ENCODE results near the gene CHRNB1.

The CHRNB1 gene, protein sequence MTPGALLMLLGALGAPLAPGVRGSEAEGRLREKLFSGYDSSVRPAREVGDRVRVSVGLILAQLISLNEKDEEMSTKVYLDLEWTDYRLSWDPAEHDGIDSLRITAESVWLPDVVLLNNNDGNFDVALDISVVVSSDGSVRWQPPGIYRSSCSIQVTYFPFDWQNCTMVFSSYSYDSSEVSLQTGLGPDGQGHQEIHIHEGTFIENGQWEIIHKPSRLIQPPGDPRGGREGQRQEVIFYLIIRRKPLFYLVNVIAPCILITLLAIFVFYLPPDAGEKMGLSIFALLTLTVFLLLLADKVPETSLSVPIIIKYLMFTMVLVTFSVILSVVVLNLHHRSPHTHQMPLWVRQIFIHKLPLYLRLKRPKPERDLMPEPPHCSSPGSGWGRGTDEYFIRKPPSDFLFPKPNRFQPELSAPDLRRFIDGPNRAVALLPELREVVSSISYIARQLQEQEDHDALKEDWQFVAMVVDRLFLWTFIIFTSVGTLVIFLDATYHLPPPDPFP

DNA sequence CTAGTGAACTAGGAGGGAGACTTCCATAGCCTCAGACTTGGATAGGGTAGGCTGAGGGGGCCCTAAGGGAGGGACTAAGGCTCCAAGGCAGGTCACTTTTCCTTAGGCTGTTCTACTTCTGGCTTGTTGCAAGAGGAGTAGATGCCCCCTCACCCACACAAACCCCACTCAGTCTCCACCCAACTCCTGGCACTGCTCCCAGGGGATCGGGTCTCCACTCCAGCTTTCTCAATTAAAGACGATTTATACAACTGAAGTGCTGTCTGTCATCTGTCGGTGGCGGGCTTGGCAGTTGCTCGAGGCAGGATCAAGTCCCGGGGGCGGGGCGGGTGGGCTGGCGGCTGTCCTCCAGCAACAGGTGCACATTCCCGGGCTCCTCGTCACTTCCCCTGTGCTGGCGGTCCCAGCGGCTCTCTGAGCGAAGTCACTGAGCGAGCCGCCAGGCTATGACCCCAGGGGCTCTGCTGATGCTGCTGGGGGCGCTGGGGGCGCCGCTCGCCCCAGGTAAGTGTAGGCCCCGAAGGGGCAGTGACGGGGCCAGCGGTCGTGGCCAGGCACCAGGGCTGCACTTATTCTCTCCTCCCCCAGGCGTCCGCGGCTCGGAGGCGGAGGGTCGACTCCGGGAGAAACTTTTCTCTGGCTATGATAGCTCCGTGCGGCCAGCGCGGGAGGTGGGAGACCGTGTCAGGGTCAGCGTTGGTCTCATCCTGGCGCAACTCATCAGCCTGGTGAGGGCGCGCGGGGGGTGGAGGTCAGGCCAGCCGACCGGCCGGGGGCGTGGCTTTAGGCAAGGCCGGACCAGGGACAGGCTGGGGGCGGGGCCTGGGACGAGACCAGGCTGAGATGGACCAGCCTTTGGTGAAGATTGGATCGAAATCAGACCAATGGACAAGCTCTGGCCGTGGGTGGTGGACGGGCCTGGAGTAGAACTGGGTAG lies at the start of gene CHRNB1:
CHRNB1 (plus strand) TSS at position 380 of the 937 bp plus-strand sequence; CDS start at position 447, 67 bp downstream.
- peak; percentile 29 for DNase-seq

DNA sequence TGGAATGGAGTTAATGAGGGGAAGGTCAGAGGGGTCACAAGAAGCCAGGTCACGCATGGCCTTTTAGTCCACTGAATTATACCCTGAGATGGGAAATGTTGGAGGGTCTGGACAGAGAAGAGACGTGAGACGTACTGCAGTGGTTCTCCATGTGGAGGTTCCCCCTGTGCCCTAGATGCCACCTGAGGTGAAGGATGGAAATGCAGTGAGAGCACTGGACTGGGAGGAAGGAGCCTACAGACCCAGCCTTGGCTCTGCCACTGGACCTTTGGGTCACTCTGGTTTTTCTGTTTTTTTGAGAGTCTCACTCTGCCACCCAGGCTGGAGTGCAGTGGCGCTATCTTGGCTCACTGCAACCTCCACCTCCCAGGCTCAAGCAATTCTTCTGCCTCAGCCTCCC lies 48.7 kb upstream of the CHRNB1 start:
- no peak for DNase-seq

DNA sequence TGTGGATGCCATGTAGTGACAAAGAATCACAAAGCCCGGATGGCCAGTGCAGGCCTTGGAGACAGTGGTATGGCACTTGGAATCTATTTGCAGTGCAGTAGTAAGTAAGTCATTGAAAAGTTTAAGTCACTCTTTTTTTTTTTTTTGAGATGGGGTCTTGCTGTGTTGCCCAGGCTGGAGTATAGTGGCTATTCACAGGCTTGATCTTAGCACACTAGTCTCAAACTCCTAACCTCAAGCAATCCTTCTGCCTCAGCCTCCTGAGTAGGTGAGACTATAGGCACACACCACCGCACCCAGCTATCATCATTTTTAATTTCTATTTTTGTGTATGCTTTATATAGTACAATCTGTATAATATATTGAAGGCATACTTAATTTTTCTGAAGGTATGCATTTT lies 46.2 kb upstream of the CHRNB1 start:
- DNase-seq: no peak

DNA sequence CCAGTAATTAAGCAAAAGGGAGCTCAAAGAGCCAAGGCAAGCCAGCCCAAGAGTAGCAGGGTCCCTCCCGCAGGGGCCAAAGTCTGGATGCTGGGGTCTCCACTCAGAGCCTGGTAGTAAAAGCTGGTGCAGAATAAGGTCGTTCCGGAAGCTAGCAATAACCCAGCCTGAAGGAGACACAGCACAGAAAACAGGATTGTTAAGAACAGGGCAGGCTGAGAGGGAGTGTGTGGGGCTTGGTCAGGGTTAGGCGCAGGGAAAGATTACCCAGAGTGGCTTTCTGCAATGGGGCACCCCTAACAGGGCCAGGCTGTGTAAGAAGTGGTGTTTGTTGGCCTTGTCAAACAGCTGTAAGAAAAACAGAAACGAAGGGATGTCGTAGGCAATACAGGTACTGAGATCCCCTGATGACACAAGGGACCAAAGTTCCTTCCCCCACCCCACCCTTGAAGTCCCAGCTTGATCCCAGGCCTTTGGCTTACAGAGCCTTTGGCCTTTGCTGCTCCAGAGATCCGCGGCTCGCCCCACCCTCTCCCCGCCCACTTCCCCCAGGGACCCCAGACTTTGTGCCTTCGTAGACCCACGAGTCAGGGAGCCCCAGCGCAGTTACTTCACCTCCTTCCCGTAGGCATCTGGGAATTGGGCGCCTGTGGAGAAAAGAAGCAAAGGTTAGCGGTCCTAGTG lies 41.7 kb upstream of the CHRNB1 start:
- DNase-seq: no peak

DNA sequence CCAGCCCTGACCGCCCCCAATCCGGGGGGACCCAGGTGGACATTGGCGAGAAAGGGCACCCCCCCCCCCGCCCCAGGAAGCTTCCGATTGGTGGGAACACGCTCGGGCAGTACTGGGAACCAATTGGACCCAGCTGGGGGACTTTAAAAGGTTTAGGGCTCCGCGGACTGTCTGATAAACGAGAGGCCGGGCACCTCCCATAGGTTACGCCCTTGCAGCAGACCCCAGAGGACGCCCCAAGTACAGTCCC lies 41.2 kb upstream of the CHRNB1 start:
- DNase-seq: peak; percentile 63

DNA sequence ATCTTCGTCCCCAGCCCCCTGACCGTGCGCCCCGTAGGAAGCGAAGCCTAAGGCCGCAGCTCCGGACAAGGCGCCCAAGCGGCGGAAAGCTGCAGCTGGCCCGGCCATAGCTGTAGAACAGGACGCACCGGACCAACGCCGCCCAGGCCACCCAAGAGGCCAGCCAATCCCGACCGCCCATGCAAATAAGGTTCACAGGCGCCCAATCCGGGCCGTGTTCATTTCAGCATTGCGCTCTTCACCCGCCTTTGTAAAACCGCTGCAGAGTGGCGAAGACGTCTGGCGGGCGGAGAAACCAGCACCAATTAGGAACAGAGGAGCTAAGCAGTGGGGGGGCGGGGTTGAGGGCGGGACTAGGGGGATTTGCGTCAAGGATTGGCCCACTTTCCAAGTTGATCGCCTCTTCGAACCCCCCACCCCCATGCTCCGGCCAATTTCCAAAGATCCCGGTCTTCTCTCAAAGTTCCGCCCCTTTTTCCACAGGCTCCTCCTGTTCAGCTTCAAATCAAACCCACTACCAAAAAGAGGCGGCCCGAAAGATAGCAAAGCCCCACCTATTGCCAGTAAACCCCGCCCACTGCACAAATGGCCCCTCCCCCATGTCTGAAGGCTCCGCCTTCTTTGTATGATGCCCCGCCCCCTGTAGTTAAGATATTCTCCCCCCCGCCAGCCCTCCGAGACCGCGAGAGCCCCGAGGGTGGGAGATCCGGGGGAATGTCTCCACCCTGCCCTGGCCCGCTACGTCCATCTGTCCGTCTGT lies 40.7 kb upstream of the CHRNB1 start, which contains the start of gene TMEM256:
TMEM256 (minus strand) TSS at position 121 of the 760 bp plus-strand sequence; CDS start at position 108, 13 bp downstream.
- DNase-seq: peak; percentile 99

DNA sequence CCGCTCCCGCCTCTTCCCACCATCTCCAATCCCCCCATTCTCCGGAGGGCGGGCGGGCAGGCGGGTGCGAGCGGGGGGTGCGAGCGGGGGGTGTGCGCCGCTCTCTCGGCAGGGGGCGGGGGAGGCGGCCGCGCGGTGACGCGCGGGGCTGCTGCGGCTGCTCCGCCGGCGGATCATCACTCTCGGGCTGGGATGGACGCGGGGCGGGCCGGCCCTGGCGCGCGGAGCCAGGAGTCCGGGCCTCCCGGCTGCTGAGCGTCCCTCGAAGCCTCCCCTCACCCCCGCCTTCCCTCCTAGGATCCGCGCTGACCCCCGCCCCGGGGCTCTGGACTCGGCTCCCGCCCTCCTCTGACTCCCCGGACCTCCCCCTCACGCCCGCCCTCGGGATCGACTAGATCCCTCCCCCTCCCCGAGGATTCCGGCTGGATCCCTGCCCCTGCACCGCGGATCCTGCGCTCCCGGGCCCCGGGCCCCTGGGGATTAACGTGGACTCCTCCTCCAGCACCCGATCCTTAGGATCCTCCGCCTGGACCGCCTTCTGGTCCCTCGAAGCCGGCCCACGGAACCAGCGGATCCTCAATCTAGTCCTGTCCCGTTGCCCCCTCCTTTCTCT lies 40.0 kb upstream of the CHRNB1 start:
- peak; percentile 32 for DNase-seq

DNA sequence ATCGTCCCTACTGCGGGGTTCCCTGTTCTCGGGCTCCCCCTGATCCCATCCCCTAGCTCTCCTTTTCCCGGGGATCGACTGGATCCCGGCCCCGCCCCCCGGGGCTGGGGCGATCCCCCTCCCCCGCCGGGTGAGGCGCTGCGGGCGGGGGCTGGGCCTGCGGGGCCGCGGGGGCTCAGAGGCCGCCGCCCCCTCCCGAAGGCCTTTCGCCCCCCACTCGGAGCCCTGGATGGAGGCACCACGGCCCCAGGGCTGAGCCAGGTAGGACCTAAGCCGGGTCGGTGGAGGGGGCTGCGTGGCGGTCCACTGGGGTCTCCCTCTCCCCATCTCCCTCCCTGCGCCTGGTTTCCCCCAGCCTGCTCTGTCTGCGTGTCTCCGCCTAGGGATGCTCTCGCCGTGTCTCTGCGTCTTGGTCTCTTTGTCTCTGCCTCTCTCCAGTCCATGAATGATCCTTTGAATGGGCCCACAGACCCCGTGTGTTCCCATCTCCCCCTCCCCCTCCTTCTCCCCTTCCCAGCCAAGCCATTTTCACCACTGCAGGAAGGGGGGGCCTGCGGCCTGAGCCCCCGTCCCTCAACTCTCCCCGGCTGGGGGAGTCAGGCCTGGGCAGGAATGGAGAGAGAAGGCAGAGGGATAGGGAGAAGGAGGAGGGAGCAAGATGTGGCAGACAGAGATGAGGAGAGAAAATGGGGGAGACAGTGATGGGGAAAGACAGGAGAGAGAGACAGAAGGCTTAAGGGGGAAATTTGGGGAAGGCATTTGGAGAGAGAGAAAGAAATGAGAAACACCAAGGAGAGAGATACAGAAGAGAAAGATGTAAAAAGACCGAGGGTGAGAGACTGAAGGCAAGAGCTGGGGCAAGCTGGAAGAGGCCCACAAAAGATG lies 39.3 kb upstream of the CHRNB1 start:
- no peak for DNase-seq

DNA sequence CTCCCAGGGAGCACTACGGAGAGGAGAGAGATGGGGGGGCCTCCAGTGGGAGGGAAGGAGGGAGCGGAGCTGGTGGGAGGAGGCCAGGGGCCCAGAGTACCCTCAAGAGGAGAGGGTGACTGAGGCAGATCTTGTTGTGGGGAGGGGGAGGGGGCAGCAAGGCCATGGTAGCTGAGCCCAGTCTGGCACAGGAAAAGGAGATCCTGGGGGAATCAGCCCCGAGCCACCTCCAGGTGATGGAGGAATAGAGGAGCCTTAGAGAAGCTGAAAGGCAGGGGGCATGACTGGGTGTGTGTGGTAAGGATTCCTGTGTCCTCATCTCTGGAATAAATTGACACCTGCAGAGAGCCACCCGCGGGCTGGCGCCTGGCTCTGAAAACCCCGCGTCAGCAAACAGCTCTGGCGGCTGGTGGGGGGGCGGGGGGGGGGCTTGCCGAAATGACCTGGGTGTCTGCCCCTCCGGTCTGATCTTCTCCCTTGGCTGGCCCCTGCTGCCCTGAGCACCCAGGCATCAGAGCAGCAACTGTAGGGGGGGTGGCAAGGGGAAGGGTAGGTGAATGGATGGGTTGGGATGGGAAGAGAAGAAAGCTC lies 38.5 kb upstream of the CHRNB1 start:
- no peak for DNase-seq

DNA sequence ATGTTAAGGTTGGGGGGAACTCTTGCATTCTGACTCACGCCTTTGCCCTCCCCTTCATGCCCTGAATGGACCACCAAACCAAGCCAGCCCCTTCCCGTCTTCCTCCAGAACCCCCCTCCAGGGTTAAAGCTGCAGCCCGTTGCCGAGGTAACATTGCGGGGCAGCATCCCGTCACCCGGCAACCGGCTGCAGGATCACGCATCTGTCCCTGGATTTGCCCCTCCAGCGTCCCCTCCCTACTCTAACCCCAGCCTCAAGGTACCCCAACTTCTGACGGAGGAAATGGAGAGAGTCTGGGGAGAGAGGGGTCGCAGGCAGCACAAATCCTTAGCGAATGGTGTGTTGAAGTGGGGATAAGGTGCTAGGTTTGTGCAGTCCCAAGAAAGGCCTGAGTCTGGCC lies 37.8 kb upstream of the CHRNB1 start:
- DNase-seq: no peak

DNA sequence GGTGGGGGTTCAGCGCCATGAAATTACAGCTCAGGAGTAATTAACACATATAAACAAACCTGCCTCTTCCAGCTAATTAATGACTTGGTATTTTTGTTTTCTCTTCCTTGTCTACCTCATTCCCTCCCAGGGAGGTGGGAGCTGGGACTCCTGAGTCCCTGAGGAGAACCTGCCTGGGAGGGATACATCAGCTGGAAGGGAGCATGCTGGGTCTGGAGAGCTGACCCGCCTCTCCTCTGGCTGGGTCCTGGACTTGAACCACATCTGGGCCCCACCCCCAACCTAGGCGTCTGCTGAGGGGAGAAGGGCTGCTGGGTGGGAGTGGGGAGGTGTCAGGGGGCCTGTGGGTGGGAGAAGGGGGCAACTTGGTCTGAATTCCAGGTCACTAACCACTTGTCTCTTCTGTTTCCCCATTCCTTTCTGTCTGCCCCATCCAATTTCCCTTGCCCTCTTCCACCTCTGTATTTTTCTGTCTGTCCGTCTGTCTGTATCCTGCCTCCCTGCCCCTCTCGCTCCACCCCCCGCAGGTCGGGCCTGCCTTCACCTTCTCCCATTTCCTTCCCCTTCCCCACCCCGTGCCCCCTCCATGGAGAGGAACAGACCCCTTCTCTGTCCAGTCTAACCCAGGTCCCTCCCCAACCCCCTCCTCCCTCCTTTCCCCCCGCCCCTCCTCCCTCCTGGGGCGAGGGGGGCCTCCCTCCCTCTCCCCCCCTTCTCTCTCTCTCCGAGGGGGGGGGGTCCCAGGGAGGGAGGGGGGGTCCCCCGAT lies 37.2 kb upstream of the CHRNB1 start, which contains the start of gene NLGN2:
NLGN2 (plus strand) TSS at position 361 of the 767 bp plus-strand sequence. CDS start 411 bp downstream, outside the sequence.
- no peak for DNase-seq

DNA sequence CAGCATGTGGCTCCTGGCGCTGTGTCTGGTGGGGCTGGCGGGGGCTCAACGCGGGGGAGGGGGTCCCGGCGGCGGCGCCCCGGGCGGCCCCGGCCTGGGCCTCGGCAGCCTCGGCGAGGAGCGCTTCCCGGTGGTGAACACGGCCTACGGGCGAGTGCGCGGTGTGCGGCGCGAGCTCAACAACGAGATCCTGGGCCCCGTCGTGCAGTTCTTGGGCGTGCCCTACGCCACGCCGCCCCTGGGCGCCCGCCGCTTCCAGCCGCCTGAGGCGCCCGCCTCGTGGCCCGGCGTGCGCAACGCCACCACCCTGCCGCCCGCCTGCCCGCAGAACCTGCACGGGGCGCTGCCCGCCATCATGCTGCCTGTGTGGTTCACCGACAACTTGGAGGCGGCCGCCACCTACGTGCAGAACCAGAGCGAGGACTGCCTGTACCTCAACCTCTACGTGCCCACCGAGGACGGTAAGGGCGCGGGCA lies 36.6 kb upstream of the CHRNB1 start:
- DNase-seq: no peak

DNA sequence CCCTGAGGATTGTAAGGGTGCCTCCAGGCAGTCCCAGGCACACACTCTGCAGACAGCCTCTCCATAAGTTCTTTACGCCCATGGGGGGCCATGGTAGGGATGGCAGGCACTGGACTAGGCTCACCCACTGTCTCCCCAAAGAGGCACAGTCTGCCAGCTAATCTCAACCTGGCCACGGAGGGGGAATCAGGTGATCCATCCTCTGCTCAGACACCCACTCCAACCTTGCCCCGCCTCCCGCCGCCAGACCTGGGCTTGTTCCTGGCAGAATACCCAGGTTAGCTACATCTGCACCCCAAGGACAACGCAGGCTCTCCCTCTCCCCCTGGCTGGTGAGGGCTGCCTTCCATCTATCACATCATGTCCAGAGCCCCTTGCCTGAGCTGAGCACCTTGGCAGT lies 36.0 kb upstream of the CHRNB1 start:
- no peak for DNase-seq

DNA sequence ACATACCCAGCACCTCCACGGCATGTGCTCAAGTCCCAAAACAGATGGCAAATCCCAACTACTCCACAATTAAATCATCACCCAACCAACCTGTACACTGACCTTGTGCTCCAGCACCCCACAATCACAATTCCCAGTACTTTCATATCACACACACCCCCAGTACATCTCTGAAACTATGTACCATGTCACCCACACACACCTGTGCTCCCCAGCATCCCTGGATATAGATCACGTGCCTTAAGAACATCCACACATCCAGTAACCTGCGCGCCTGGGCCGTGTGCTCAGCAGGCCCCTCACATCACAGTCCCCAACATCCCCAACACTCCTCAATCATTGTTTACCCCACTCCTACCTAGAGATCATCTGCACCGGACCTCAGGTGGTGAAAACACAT lies 35.1 kb upstream of the CHRNB1 start:
- DNase-seq: no peak

DNA sequence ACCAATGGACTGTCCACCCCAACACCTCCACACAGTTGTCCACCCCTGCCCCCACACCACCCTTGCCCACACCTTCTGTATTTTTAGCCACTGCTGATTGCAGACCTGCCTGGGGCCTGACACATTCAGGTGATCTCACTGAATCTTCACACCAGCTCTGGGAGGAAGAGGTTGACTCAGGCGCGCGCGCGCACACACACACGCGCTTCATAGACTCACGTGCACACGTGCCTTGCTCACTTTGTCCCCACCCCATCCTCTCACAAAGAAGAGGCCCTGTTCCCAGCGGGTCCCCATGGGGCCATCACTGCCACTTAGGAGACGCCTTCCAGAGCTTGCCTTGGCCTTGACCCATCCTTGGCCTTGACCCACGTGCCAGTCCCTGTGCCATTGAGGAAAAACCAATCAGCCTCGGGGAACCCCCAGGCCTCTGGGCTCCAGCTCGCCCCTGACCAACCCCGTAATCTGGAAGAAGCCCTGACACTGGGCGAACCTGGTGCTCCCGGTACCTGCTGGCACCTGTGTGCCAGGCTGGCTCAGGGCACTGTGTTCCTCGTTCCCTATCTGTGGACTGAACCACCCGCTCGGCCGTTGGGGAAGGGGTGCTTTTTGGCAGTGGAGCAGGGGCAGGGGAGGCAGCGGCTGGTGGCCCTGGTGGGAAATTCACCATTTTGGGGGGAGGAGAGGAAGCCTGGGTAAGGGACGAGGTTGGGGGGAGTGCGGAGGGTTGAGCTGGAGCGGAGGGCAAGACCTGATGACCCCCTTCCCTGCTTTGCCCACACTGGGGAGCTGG lies 34.0 kb upstream of the CHRNB1 start:
- DNase-seq: no peak

DNA sequence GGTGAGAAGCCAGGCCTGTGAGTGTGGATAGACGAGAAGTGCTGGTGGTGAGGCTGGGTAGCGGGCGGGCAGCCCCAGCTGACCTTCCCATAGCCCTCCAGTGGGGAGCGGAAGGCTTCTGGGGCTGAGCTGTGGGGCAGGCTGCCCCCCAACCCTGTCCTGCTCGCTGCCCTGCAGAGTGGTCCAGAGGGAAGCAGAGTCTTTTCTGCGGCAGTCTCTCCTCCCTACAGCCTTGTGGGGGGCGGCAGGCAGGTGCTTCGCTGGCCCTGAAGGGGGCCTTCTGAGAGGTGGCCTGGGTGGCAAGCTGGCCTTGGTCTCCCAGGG lies 33.5 kb upstream of the CHRNB1 start:
- no peak for DNase-seq

DNA sequence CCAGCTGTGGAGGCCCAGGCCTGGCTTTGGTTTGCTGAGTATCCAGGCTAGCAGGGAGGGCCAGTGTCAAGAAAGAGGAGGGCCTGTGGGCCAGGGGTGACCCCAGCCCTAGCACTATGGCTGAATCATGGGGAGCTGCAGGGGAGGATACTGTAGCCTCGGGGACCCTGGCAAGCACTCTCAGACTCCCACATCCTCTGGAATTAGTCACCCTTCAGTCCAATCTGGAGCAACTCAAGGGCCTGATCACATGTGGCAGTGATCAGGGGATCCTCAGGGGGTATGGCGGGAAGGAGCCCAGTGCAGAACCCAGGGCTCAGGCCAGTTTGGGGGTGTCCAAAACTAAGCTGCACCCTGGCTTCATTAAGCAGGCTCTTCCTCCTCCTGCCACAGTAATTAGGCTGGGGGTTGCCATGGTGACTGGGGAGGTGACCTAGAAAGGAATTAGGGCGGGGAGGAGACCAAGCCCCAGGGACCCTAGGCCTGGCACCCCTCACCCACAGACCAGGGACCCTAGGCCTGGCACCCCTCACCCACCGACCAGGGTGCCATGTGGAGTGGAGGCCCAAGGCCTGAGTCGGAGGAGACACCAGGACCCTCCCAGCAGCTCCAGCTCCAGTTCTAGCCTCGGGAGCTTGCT lies 31.4 kb upstream of the CHRNB1 start:
- peak; percentile 66 for DNase-seq

DNA sequence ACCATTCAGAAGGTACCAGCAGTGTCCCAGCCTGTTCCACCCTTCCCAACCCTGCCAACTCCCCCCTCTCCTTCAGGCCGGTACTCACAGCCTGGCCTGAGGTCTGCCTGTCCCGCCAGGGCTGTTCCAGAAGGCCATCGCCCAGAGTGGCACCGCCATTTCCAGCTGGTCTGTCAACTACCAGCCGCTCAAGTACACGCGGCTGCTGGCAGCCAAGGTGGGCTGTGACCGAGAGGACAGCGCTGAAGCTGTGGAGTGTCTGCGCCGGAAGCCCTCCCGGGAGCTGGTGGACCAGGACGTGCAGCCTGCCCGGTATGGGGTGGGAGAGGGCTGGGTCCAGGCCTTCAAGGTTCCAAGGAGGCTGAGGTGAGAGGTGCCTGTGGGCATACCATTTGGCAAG lies 30.0 kb upstream of the CHRNB1 start:
- no peak for DNase-seq

Measured in HCEC 1CT (cell line).